GM10266 (cell line): ENCODE measurements around the gene LMX1A.

Source experiments
- DNase-seq: peaks from one replicate; pipeline ENCODE4 v3.0.0; 2012; ENCODE audit errors: extremely low spot score
- CTCF ChIP-seq: IDR thresholded peaks from 2 replicates; pipeline ENCODE4 v1.5.1; 2012; ENCODE audit warnings: mild to moderate bottlenecking, low read depth; ENCODE audit not compliant: control insufficient read depth, insufficient read depth; ENCODE audit errors: missing control alignments

LMX1A gene

GRCh38 chr1:165173409-165173808 lies 183.1 kb downstream of the LMX1A start:
- DNase-seq, result no peak
- no peak for TF ChIP-seq CTCF

GRCh38 chr1:165172666-165173065 lies 183.8 kb downstream of the LMX1A start:
- DNase-seq, result no peak
- TF ChIP-seq CTCF, result no peak

GRCh38 chr1:165169729-165170128 lies 186.8 kb downstream of the LMX1A start:
- no peak for DNase-seq
- no peak for TF ChIP-seq CTCF

DNA sequence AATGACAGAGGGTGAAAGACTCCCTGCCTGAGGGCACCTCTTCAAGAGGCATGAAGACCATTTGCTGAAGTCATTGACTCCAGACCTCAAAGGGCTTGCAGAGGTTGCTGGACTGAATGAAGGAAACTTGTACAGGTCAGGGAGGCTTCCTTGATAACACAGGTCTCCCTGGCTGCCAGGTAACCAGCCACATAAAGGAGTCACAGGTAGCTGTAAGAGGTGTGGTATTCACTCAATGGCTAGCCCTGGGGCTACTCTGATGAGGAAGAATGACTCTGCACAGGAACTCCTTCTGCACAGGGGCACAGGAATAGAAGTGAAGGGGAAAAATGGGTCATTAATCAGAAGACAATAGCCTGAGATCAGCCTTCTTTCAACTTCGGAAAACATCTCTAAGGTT lies 187.5 kb downstream of the LMX1A start:
- no peak for DNase-seq
- no peak for TF ChIP-seq CTCF

- no peak for DNase-seq
- TF ChIP-seq CTCF, result no peak
These were observed 188.0 kb downstream of the LMX1A start for GRCh38 chr1:165168467-165168866.

- TF ChIP-seq CTCF, result no peak
- no peak for DNase-seq
These were observed 193.8 kb downstream of the LMX1A start for GRCh38 chr1:165162671-165163241.

DNA sequence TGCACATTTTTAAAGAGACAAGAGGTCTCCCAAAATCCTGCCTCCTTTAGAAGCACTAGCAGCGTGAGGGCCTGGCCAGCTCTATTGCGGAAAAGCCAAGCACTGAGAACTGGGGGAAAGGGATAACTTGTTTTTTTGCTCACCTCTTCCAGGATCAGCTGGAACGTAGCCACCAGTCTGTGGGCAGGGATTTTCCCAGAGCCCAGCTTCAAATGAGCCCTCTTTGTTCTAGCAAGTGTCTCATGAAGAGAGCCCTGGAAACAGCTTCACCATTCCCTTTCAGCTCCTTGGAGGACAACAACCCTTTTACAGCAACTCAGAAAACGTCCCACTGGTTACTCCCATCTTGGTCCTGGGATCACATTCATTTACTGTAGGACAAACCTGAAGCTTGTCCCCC lies 195.4 kb downstream of the LMX1A start:
- TF ChIP-seq CTCF, result no peak
- DNase-seq, result no peak

GRCh38 chr1:165153182-165153581 lies 203.3 kb downstream of the LMX1A start:
- TF ChIP-seq CTCF, result no peak
- DNase-seq, result no peak
